ENCODE results near the gene LRRK1. TPM values are rescaled to one million over a fixed set of nuclear protein-coding genes. Genes with fewer than 3 reads are reported as not detected.

The LRRK1 gene
- polyA plus RNA-seq, 1 experiment = 16.9 TPM

DNA sequence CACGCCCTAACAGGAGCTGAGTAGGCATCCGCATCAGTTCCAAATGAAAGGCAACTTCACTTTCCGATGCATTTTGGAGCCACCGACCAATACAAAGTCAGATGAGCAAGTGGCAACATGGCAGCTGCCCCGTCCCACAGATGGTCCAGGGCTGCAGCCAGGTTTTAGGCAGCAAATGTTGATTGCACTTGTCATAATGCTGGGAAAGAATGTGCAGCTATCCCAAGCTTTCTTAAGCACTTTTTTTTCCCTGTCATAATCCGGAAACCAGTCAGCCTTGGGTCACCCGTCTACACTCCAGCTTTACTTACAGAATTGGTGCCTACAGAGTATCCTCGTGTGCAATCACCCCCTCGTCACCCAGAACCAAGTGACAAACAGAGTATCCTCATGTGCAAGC is 185.0 kb downstream of the LRRK1 start:
- no peaks in the 10 kb centered on the region for H3K27me3 ChIP-seq (ENCODE audit: control insufficient read depth, insufficient read depth, low read length)
- CTCF ChIA-PET = interaction anchor here (0.7 kb wide), 1 partner anchor 38 kb away, joined by 3 read pairs; no protein-coding TSS in a partner anchor
- DNase-seq (ENCODE audit: low read depth) = no peak
- no peaks in the 10 kb centered on the region for H3K36me3 ChIP-seq (ENCODE audit: control insufficient read depth, insufficient read depth, low read length)
- TF ChIP-seq CTCF (IDR thresholded peaks at IDR 0.05; ENCODE audit: insufficient read depth, low read depth, low read length) = no peak
- H3K4me3 ChIP-seq (ENCODE audit: low read depth, low read length) = no peak overlapping the region
- POLR2A ChIA-PET = interaction anchor here (0.5 kb wide), 1 partner anchor 72 kb away, joined by 3 read pairs; no protein-coding TSS in a partner anchor

GRCh38 chr15:101105059-101105891 is 186.1 kb downstream of the LRRK1 start:
- Histone ChIP-seq H3K4me3 (ENCODE audit: low read depth, low read length) (no peak overlapping the region), H3K36me3 (ENCODE audit: control insufficient read depth, insufficient read depth, low read length) (no peaks in the 10 kb centered on the region), H3K27me3 (ENCODE audit: control insufficient read depth, insufficient read depth, low read length) (no peaks in the 10 kb centered on the region)
- DNase-seq (ENCODE audit: low read depth) = no peak
- TF ChIP-seq CTCF (IDR thresholded peaks at IDR 0.05; ENCODE audit: insufficient read depth, low read depth, low read length) = no peak
- ChIA-PET CTCF (interaction anchor here (1.0 to 1.5 kb wide), 2 partner anchors 11 to 153 kb away, joined by 3 read pairs; no protein-coding TSS in a partner anchor), POLR2A (no interaction called here)

DNA sequence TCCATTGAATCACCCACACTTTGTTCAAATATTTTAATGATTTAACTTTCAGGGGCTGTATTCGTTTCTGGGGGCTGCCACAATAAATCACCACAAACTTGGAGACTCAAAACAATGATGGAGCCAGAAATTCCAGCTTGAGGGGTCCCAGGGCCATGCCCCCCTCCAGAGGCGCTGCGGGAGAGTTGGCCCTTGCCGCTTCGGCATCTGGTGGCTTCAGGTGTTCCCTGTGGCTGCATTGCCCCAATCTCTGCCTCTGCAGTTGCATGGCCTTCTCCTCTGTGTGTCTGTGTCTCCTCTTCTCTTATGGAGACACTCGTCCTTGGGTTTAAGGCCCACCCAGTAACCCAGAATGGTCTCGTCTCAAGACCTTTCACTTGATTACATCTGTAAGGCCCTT is 187.9 kb downstream of the LRRK1 start:
- DNase-seq (ENCODE audit: low read depth) = no peak
- ChIA-PET POLR2A (no interaction called here), CTCF (no interaction called here)
- H3K27me3 ChIP-seq (ENCODE audit: control insufficient read depth, insufficient read depth, low read length) = no peaks in the 10 kb centered on the region; the same call in 1 of the 2 replicates
- no peaks in the 10 kb centered on the region for H3K36me3 ChIP-seq (ENCODE audit: control insufficient read depth, insufficient read depth, low read length)
- TF ChIP-seq CTCF (IDR thresholded peaks at IDR 0.05; ENCODE audit: insufficient read depth, low read depth, low read length) = no peak
- no peak overlapping the region for H3K4me3 ChIP-seq (ENCODE audit: low read depth, low read length)

- no peak for TF ChIP-seq CTCF (IDR thresholded peaks at IDR 0.05; ENCODE audit: insufficient read depth, low read depth, low read length)
- H3K36me3 ChIP-seq (ENCODE audit: control insufficient read depth, insufficient read depth, low read length) = no peaks in the 10 kb centered on the region
- no peak overlapping the region for H3K4me3 ChIP-seq (ENCODE audit: low read depth, low read length)
- ChIA-PET POLR2A (interaction anchor here (0.5 kb wide), 1 partner anchor 159 kb away, joined by 4 read pairs; no protein-coding TSS in a partner anchor), CTCF (no interaction called here)
- H3K27me3 ChIP-seq (ENCODE audit: control insufficient read depth, insufficient read depth, low read length) = no peaks in the 10 kb centered on the region; the same call in 1 of the 2 replicates
- DNase-seq (ENCODE audit: low read depth) = no peak
Observed at GRCh38 chr15:101107625-101108460, 188.7 kb downstream of the LRRK1 start.

DNA sequence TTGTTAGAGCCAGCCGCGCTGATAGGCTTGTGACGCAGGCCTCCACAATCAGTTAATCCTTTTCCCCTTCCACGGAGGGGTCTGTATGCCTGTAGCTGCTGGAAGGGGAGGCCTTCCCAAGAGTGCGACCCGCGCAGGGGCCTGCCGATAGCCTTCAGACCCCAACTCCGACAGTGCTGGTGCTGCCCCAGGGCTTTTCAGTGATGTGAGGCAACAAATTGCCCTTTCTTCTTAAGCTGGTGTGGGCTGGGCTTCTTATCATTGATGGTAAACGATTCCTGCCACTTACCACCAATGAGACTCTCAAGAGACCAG is 189.3 kb downstream of the LRRK1 start:
- TF ChIP-seq CTCF (IDR thresholded peaks at IDR 0.05; ENCODE audit: insufficient read depth, low read depth, low read length) = no peak
- ChIA-PET CTCF (no interaction called here), POLR2A (interaction anchor here (0.5 kb wide), 1 partner anchor 158 kb away, joined by 4 read pairs; no protein-coding TSS in a partner anchor)
- Histone ChIP-seq H3K36me3 (ENCODE audit: control insufficient read depth, insufficient read depth, low read length) (no peaks in the 10 kb centered on the region), H3K27me3 (ENCODE audit: control insufficient read depth, insufficient read depth, low read length) (no peaks in the 10 kb centered on the region; the same call in 1 of the 2 replicates), H3K4me3 (ENCODE audit: low read depth, low read length) (no peak overlapping the region)
- no peak for DNase-seq (ENCODE audit: low read depth)

Measured in BJ (cell line).